Stimulated activated CD4-positive, alpha-beta T cell treated with anti-CD3 and anti-CD28 coated beads, TNF-alpha, amount 100 ng/mL, for 4 hours (primary cell): ENCODE data around the gene LRRC55.
"Not testable (repeated sequence)": the region's sequence is repeated elsewhere in the genome, so short reads cannot be mapped to it uniquely, and the experiment has no call there.

Experiments used
- DNase-seq, 3 experiments: peaks; one replicate each; pipeline ENCODE4 v3.0.0-alpha.2; 2020; ENCODE audit warnings: low read depth in 3 of 3

LRRC55 gene

DNA sequence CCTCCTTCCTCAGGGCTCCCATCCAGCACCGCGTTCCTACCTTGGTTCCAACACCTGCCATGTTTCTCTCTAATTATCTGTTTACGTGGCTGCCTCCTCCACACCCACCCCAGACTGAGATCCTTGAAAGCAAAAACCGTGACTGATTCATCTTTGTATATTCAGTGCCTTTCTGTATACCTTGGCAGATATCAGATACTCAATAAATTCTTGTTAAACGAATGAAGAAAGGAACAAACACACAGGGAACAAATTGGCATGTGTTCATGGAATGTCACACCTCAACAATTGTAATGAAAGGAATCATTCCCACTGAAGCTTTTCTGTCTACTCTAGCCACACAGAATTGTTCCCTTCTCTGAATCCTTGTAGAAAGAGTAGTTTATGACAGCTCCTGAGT, 20.4 kb upstream of the LRRC55 start:
- no peak for DNase-seq

DNA sequence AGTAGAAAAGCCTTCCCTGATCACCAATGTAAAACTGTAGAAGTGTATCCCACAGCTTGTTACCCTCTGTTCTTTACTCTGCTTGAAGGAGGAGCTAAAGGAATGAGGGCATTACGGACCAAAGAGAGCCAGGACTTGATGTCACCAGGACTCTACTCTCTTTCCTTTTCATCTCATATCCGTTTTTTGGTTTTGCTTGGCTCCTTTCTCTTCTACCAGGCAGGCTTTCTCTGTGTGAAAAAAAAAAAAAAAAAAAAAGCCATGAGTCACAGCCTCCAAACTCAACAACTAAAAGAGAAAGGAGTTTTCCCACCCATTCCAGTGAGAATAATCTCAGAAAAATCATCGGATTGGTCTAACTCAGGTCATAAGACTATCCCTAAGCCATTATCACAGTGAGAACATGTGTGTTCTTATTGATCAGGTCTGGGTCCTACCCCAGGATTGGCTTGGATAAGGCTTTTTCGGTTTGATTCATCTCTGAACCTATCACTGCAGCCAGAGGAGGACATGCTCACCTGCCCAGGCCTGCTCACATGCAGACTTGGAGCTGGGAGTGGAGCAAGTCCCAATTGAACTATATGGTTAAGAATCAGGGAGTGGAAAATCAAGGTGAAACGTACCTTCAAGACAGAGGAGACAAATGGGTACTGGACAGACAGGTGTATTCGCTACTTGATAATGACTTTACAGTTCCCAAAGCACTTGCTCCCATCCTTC, 19.4 kb upstream of the LRRC55 start:
- DNase-seq, result no peak

DNA sequence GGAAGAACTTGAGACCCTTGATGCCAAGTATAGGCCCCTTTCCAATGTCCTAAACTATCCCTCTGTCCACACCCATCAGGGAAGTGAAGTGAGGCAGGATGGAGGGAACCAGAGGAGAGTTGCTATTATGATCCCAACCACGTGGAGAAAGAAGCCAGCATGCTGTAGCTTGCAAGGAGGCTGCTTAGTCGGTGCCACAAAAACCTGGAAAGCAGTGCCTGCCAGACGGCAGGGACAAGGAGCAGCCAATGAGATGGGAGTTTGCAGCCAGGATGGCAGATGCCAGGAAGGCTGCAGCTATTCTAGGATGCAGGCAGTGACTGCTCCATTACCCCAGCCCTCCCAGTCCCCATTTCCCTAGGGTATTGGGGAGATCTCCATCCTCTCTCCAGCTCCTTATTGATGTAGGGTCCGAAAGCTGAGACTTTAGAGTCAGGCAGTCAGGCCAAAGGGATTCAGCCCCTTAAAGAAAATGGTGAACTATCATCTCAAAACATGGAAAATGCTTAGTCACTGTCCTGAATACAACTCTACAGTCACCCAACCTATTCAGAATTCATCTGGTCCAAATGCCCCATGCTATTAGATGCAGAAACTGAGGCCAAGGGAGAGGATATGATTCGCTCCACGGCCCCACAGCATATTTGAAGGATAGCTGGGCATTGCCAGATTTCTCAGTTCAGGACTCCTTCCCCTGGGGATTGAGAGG, 18.4 kb upstream of the LRRC55 start:
- no peak for DNase-seq

DNA sequence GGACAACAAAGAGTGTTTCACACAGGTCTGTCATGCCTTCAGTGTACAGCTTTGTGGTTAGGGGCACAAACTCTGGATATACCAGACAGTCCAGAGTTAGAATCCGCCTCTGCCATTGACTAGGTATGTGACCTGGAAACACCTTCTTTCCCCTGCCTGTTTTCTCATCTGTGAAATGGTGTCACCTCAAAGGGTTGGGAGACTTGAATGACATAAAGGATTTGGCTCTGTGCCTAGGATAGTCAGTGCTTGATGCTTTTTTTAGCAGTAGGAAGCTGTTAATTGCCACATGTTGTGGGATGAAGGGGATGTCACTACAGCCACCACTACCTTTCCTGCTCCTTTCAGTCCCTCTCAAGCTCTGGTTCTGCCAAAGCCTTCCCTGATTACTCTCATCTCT, 17.4 kb upstream of the LRRC55 start:
- no peak for DNase-seq

DNA sequence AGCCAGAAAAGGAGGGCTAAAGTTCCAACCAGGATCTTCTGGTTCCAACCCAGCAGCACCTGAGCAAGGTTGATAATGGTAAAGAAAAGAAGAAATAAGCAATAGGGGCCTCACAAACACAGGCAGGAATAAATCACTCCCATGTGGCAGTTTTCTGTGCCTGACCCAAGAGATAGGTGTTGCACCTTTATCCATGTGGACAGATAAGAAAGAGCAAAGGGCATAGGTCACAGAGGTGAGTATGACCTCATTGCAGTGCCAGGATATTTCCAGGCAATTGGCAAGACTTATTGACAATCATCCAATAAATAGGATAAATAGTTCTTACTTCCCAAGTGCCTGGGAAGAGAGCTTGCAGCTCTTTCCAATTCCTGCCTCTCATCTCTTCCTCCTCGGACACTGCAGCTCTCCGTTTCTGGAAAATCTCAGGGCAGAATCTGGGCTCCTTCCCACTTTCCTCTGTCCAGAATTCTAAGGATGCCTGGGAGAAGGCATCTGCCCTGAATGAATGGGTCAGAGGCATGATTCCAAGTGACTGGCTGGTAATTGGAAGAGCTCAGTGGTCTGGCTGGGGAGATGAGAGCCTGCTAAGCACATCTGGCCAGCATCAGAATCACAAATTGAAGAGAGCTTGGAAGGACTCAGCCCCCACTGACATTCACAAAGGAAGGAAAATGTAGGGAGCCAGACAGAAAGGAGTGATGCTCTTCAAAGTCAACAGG, 14.5 kb upstream of the LRRC55 start:
- DNase-seq, result no peak

DNA sequence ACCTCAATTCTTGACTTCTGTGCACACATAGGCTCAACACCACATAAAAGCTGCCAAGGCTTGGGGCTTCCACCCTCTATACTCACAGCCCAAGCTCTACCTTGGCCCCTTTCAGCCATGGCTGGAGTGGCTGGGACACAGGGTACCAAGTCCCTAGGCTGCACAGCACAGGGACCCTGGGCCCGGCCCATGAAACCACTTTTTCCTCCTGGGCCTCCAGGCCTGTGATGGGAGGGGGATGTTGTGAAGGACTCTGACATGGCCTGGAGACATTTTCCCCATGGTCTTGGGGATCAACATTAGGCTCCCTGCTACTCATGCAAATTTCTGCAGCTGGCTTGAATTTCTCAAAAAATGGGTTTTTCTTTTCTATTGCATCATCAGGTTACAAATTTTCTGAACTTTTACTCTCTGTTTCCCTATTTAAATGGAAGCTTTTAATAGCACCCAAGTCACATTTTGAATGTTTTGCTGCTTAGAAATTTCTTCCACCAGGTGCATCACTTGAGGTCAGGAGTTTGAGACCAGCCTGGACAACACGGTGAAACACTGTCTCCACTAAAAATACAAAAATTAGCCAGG, 11.9 kb upstream of the LRRC55 start:
- not testable (repeated sequence) for DNase-seq

DNA sequence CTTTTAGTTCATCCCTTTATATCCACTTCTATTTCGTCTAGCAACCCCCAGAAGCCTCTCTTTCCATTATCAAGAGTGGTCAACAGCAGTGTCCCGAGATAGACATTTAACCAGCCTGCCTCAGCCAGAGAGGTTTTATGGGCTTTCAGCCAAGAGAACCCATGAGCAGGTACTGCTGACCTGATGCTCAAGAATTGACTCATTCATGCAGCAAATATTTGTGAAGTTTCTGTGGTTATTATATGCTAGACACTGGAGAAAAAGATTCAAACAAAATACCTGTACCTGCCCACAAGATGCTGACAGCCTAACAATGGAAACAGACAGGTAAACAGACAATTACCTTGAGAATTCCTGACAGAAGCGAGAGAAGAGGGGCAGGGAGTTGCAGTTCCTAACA, 9.7 kb upstream of the LRRC55 start:
- no peak for DNase-seq

DNA sequence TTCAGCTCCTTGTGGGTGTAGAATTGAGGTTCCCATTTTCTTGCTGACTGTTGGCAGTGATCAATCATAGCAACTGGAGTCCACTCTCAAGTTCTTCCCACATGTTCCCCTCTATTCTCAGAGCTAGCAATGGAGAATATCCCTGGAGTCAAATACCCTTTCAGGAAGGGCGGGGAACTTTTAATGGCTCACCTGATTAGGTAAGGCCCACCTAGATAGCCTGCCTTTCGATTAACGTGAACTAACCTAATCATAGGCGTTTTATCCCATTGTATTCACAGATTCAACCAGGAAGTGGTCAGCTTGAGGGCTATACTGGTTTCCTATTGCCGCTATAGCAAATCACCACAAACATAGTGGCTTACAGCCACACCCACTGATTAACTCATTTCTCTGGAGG, 7.1 kb upstream of the LRRC55 start:
- no peak for DNase-seq

DNA sequence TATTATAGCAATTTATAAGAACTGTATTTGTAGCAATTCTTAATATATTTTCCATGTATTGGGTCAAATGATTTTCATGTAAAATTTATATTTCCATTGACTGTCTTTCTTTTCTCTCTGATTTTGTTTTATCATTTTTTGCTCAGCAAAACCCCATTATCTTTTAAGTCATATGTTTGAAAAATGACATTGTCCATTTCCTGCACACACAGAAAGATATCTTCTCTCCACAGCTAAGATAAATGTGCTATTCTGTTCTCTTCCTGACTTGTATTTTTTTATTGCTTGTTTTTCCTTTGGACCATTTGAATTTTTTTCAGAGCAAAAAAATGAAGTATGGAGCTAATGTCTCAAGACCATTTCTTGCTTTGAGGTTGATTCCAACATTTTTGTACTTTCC, 6.3 kb upstream of the LRRC55 start:
- DNase-seq, result no peak

DNA sequence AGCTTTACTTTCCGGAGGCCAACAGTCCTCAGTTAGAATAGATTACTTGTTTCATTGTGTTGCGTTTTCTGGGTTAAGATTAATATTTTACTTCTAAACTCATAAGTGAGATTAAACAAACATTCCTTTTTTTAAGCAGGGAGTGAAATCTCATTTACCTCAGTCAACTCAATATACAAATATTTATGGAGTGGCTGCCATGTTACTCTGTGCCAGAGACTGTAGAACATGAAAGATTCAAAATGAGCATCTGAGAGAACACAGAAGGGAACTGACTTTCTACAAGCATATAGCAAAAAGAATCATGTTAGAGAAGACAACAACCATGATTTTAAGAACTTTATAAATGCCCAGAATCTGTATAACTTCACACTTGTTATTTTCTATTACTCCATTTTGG, 3.4 kb upstream of the LRRC55 start:
- DNase-seq, result no peak

DNA sequence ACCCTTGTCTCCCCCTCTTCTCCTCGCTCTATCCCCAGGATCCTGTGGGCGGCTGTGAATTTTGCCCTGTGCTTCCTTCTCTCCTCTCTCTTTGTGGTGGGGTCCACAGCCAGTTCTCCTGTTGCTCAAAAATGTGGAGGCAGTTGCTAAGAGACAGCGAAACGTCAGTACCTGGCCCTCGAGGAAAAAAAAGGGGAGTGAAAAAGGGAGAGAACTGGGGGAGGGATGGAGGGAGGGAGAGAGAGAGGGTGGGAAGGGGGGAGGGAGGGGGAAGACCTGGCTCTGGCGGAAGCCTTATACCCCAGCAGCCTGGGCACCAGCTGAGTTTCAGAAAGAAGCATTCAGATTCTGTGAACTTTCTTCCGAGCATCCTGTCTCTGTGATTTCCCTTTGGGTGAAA, 2.1 kb upstream of the LRRC55 start:
- DNase-seq, result no peak

DNA sequence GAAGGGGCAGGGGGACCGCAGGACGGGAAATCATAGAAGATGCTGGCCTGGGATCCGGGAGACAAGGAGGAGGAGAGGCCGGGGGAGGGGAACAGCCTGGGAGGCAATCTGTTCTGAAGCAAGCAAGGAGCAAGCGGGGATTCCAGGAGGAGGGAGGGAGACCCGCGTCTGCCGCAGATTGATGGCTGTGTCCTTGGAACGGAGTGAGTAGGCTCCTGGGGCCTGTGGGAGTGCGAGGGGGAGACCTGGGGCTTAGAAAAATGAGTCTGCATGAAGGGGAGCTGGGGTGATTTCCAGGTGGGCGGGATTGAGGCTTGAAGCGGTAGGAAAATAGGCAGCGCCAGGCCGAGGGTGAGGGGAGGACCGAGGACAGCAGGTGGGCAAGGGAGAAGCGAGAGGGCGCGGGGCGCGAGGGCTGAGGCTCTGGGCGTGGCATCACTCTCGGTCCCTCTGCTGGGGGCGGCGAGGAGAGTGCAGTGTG, 1.6 kb upstream of the LRRC55 start:
- DNase-seq, result no peak

DNA sequence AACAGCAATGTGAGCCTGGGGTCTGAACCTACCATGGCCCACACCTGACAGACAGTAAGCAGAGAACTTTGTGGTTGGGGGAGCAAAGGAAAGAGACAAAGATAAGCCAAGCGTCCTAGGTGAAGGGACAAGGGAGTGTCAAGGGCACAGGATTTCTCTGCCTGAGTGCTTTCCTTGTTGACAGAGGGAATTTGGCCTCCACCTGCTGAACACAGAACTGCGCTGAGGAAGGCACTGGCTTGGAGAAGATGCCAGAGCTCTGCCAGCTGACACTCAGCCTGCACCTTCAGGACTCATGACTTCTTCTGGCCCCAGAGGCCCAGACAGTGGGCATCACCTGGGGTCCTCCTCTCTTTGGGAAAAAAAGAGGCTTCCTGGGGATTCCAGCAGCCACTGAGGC, 789 bp upstream of the LRRC55 start:
- no peak for DNase-seq

DNA sequence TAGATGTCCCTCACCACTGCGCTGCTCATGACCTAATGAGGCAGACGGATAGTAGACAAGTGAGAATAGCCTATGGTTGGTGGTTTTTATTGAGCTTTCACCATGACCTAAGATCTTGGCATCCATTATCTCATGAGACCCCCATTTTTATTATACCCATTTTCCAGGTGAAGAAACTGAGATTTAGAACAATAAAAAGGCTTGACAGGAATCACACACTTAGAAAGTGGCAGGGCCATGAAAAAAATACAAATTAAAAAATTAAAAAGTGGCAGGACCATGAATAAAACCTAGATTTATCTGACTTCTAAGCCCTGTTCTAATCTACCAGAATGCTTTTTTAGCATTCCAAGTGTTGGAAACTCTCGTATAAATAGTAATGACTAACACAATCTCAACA, 1.1 kb downstream of the LRRC55 start:
- no peak for DNase-seq

DNA sequence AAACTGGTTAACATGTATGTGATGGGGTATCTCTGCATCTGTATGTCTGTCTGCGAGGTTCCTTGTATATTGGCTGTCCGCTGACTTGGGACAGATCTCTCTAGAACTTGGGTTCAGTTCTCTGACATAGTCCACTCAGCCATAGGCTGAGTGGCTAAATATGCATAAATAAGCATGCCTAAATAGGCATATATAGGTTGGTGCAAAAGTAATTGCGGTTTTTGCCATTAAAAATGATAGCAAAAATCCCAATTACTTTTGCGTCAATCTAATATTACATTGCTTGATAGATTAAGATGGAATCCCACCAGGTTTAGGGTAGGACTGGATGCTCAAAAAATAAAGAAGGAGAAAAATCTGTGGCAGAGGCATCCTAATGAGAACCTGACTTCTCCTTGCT, 8.8 kb downstream of the LRRC55 start:
- DNase-seq, result no peak

DNA sequence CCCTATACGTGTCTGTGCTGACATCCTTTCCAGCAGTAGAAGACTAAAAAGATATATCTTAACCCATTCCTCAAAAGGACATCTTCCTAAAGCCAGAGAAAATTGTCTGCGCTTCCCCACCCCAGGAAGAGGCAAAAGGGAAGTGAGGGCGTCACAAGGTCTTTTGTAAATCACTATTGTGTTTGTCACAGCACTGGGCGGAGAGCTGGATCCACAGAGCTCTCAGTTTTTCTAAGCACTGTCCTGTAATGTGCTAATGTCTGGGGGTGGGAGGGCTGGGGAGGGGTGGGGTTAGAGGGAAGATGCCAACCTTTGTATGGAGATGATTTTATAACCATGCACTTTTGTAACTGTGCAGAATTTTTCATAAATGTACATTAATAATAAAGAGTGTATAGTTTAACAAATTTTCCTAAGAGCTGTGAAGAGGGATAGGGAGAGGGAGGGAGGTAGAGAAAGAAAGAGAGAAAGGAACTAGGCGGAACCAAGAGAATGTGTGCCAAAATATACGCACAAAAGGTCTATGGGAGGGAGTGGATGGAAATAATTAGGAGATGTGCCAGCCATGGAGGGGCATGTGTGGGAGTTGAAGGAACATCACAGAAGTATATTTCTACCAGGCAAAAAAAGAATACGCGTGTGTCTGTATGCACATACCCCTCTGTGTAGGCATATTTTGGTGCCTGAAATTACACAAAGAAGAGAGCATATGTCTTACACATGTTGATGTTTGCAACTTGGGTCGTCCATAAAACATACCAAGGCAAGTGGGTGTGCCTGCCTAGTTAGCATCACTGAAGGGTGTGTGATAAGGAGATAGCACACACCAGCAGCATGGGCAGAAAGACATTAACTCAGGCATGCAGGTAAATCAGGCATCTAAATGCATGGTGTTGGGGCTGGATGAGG, 9.8 kb downstream of the LRRC55 start:
- DNase-seq, result no peak

DNA sequence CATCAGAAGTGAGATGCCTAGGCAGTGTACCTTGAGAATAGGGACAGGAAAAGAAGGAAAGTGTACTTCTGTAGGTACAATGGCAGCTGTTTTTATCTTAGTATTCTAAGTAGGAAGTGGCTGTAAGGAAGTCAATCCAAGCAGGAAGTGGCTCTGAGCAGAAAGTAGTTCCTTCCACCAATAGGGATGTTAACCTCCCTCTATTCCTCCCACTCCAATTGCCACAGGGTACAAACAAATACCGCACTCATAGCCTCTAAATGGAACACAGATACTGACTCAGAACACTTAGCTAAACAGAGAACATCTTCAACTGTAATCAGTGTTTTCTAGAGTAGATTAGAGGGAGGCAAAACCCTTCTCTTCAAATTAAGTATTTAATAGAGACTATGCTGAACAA, 10.6 kb downstream of the LRRC55 start:
- DNase-seq, result no peak

DNA sequence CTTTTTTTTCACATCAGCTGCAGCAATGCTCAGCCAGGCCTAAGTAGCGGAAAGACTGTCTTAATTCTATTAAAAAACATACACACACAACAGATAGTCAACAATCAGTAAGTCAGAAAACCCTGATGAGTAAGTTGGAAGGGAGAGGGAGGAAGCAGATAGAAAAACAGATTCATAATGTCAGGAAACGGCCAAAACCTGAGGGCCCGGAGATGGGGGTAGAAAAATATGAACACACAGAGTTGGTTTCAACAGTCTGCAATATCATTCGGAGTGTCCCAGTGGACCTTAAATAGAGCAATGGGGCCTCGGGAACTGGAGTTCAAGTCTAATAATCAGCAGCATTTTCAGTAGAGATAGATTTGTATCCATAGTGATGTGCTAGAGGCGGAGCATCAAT, 14.8 kb downstream of the LRRC55 start:
- DNase-seq, result no peak

DNA sequence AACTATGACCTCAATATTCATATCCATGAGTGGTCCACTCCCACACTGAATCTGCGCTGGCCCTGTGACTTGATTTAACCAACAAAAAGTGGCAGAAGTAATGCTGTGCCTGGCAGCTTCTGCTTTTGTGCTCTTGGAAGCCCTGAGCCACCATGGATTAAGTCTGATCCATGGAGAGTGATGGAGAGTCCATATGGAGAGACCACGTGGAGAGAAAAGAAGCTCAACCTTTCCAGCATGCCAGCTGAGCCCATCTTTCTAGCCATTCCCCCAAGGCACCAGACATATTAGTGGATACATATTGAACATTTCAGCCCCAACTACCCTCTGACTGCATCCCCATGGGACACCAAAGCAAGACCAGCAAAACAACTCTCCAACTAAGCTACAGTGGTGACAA, 16.0 kb downstream of the LRRC55 start:
- no peak for DNase-seq

DNA sequence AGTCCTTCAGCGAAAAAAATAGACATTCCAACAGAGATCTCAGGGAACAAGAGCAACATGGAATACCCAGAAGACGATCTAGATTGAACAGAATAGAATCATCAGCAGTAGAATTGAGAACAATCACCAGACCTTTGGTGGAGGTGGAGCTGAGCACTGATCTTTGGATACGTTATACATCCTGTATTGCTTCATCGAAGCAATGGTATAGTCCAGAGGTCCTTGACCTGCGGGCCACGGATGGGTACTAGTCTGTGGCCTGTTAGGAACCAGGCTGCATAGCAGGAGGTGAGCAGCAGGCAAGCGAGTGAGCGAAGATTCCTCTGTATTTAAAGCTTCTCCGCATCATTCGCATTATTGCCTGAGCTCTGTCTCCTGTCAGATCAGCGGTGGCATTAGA, 17.6 kb downstream of the LRRC55 start:
- no peak for DNase-seq

DNA sequence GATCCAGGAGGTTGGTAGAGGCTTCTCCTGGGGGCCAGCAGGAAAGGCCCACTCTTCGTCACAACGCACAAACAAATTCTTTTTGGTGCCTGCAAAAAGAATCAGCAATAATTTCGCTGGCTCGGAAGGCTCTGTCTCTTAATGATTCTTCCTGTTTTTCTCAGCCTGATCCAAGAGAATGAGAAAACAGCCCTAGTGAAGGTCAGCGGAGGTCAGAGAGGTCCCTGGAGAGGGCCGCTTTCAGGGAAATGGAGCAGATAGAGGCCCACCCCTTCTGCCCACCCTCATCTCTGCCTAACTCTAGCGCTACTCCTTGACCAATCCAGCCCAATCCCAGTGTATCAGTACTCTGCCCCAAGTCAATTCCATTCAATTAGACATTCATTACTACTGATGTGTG, 19.2 kb downstream of the LRRC55 start:
- no peak for DNase-seq

DNA sequence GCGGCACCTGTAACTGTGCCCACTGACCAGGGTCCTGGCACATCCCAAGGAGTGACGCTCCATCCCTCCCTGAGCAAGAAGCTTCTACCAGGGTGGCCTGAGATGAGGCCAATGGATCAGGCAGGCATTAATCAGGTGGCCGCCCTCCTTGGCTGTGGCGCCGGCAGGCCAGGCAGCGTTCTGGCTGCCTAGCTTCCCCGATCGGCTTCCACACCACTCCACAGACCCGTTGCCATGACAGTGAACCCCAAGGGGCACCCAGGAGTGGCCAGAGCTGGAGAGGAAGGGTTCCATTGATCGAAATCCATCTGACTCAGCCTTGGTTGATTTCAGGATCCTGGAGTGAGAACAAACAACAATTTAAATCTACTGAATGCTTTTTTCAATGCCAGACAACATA, 20.5 kb downstream of the LRRC55 start:
- no peak for DNase-seq
